ENCODE data around the gene NRF1. TPM values are rescaled to one million over a fixed set of nuclear protein-coding genes. Genes with fewer than 3 reads are reported as not detected.
"Not testable (repeated sequence)": the region's sequence is repeated elsewhere in the genome, so short reads cannot be mapped to it uniquely, and the experiment has no call there.

The NRF1 gene
- total RNA-seq, 1 donor from 2014 or later: 8.7 TPM

- intact Hi-C loops (cut with micrococcal nuclease): loop anchor here (5.0 to 10.0 kb wide), 2 partner anchors 155 to 337 kb away; no protein-coding TSS in a partner anchor
- no peak for ATAC-seq
- DNase-seq: no peak
Observed at GRCh38 chr7:129667551-129667950, 56.0 kb downstream of the NRF1 start.

- intact Hi-C loops (cut with micrococcal nuclease): loop anchor here (5.0 to 10.0 kb wide), 2 partner anchors 152 to 335 kb away; no protein-coding TSS in a partner anchor
- ATAC-seq (no peak), DNase-seq (no peak)
Observed at GRCh38 chr7:129669901-129670300, 58.4 kb downstream of the NRF1 start.

GRCh38 chr7:129670656-129671055 is 59.1 kb downstream of the NRF1 start:
- intact Hi-C loops (cut with micrococcal nuclease): no loop called here
- ATAC-seq (no peak), DNase-seq (no peak)

GRCh38 chr7:129671266-129671665 is 59.7 kb downstream of the NRF1 start:
- intact Hi-C loops (cut with micrococcal nuclease): no loop called here
- ATAC-seq (no peak), DNase-seq (no peak)

- intact Hi-C loops (cut with micrococcal nuclease); DNase-seq; ATAC-seq: not testable (repeated sequence)
Observed at GRCh38 chr7:129674475-129674874, 63.0 kb downstream of the NRF1 start.

GRCh38 chr7:129675521-129675920 is 64.0 kb downstream of the NRF1 start:
- intact Hi-C loops (cut with micrococcal nuclease): no loop called here
- ATAC-seq: no peak
- DNase-seq: no peak

GRCh38 chr7:129676017-129676897 is 64.7 kb downstream of the NRF1 start:
- DNase-seq (no peak), ATAC-seq (no peak)
- intact Hi-C loops (cut with micrococcal nuclease): no loop called here

GRCh38 chr7:129677796-129678195 is 66.3 kb downstream of the NRF1 start:
- no peak for DNase-seq
- ATAC-seq: no peak
- intact Hi-C loops (cut with micrococcal nuclease): no loop called here

GRCh38 chr7:129678606-129679005 is 67.1 kb downstream of the NRF1 start:
- DNase-seq (no peak), ATAC-seq (no peak)
- intact Hi-C loops (cut with micrococcal nuclease): no loop called here

GRCh38 chr7:129680400-129680799 is 68.9 kb downstream of the NRF1 start:
- DNase-seq (no peak), ATAC-seq (no peak)
- intact Hi-C loops (cut with micrococcal nuclease): no loop called here

- DNase-seq (peak; percentile 53), ATAC-seq (no peak)
- intact Hi-C loops (cut with micrococcal nuclease): no loop called here
Observed at GRCh38 chr7:129684777-129685176, 73.3 kb downstream of the NRF1 start.

GRCh38 chr7:129686063-129686462 is 74.5 kb downstream of the NRF1 start:
- peak; percentile 23 for ATAC-seq
- intact Hi-C loops (cut with micrococcal nuclease): no loop called here
- DNase-seq: no peak

GRCh38 chr7:129688503-129689222 is 77.1 kb downstream of the NRF1 start:
- no peak for ATAC-seq
- intact Hi-C loops (cut with micrococcal nuclease): no loop called here
- DNase-seq: no peak

GRCh38 chr7:129689995-129690581 is 78.6 kb downstream of the NRF1 start:
- ATAC-seq: no peak
- intact Hi-C loops (cut with micrococcal nuclease): no loop called here
- DNase-seq: no peak

GRCh38 chr7:129690701-129691100 is 79.2 kb downstream of the NRF1 start:
- DNase-seq (no peak), ATAC-seq (no peak)
- intact Hi-C loops (cut with micrococcal nuclease): no loop called here

GRCh38 chr7:129698516-129699418 is 87.2 kb downstream of the NRF1 start:
- intact Hi-C loops (cut with micrococcal nuclease): no loop called here
- no peak for ATAC-seq
- DNase-seq: no peak

GRCh38 chr7:129702316-129702715 is 90.8 kb downstream of the NRF1 start:
- no peak for ATAC-seq
- DNase-seq: no peak
- intact Hi-C loops (cut with micrococcal nuclease): no loop called here

GRCh38 chr7:129702761-129703338 is 91.3 kb downstream of the NRF1 start:
- no peak for ATAC-seq
- DNase-seq: no peak
- intact Hi-C loops (cut with micrococcal nuclease): no loop called here

GRCh38 chr7:129703751-129704150 is 92.2 kb downstream of the NRF1 start:
- no peak for ATAC-seq
- intact Hi-C loops (cut with micrococcal nuclease): no loop called here
- no peak for DNase-seq
